ENCODE data around the gene SENP2.

DNA sequence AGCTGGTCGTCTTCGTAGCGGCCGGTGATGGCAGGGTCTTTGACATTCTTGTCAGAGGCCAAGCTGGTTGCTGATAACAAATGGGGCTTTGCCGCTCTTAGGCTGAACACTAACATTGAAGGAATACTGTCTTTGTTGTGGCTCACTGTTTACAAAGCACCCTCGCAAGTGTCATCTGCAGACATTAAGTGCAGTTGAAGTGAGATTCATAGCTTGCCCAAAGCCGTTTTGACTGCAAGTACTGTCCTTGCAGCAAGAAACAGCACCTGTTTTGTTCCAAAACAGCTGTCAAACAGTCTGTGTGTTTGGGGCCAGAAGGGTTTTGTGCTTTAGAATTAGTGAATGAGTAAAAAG, 568 bp downstream of the SENP2 start:
- TF ChIP-seq SP1 (IDR thresholded peaks at IDR 0.05) (no peak), FOXM1 (IDR thresholded peaks at IDR 0.05; ENCODE audit: borderline replicate concordance) (no peak), ARNT (IDR thresholded peaks at IDR 0.05) (no peak), SUZ12 (IDR thresholded peaks at IDR 0.05) (no peak)
